ENCODE measurements around the gene SLC22A1. TPM values are rescaled to one million over a fixed set of nuclear protein-coding genes. Genes with fewer than 3 reads are reported as not detected.

The SLC22A1 gene
- total and polyA plus RNA-seq, 2 donors (not counting 1 experiment from before 2014, with no cell fraction given), result 0.18 to 1.5 TPM

DNA sequence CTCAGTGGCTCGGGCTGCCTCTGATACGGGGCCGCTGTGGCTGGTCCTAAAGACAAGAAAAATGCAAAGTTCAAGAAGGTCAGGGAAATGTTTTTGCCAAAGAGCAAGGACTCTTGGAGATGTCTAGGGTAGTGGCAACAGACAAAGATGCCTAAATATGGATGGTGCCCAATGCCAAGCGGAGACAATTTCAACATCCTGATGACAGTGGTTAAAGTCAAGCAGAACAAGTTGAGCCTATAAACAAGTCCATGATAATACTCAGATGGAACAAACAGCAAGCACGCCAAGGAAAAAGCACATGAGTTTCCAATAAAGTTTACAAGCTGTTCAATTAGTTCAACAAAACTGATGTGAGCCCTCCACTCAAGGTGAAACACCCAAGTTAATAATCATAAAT, 51.1 kb downstream of the SLC22A1 start:
- no peak overlapping the region for H3K9ac ChIP-seq (ENCODE audit: low read length)
- H2AFZ ChIP-seq (ENCODE audit: insufficient read depth, low read depth, low read length, poor library complexity, severe bottlenecking), result no peak overlapping the region
- H3K9me3 ChIP-seq (ENCODE audit: control extremely low read depth in 1 of 3, control insufficient read depth in 2 of 3, insufficient read depth in 1 of 3, low read length in 2 of 3), result no peaks in the 10 kb centered on the region
- ATAC-seq (ENCODE audit: low read depth) (no peak), DNase-seq (no peak)
- no peak overlapping the region for H3K27ac ChIP-seq (ENCODE audit: low read length in 2 of 2)
- POLR2A ChIA-PET, result no interaction called here
- intact Hi-C loops (cut with micrococcal nuclease), result no loop called here
- H3K4me2 ChIP-seq (replicated peaks; ENCODE audit: low read depth, low read length, poor library complexity, severe bottlenecking), result no peak overlapping the region
- peaks cover 0 to 6% (median 2%) of the 10 kb centered on the region in 4 experiments for H3K27me3 ChIP-seq (replicated peaks in 1 of 4; ENCODE audit: control extremely low read depth in 1 of 4, control insufficient read depth in 3 of 4, insufficient read depth in 4 of 4, low read length in 3 of 4)
- H3K4me1 ChIP-seq (ENCODE audit: control insufficient read depth in 2 of 2, insufficient read depth in 2 of 2, low read length in 2 of 2), result no peaks in the 10 kb centered on the region
- no peaks in the 10 kb centered on the region for H3K4me1 Mint-ChIP-seq
- H3K9me3 Mint-ChIP-seq (ENCODE audit: insufficient read depth), result no peaks in the 10 kb centered on the region
- TF ChIP-seq EZH2 (IDR thresholded peaks at IDR 0.05; ENCODE audit: borderline replicate concordance, insufficient read depth, low read depth, low read length, poor library complexity, severe bottlenecking), result no peak
- TF ChIP-seq, protein P1, sequence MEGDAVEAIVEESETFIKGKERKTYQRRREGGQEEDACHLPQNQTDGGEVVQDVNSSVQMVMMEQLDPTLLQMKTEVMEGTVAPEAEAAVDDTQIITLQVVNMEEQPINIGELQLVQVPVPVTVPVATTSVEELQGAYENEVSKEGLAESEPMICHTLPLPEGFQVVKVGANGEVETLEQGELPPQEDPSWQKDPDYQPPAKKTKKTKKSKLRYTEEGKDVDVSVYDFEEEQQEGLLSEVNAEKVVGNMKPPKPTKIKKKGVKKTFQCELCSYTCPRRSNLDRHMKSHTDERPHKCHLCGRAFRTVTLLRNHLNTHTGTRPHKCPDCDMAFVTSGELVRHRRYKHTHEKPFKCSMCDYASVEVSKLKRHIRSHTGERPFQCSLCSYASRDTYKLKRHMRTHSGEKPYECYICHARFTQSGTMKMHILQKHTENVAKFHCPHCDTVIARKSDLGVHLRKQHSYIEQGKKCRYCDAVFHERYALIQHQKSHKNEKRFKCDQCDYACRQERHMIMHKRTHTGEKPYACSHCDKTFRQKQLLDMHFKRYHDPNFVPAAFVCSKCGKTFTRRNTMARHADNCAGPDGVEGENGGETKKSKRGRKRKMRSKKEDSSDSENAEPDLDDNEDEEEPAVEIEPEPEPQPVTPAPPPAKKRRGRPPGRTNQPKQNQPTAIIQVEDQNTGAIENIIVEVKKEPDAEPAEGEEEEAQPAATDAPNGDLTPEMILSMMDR (IDR thresholded peaks at IDR 0.05), result no peak
- H3K4me3 Mint-ChIP-seq, result no peak overlapping the region
- H3K27ac Mint-ChIP-seq, result no peak overlapping the region
- no peaks in the 10 kb centered on the region for H3K36me3 ChIP-seq (replicated peaks in 1 of 2; ENCODE audit: control extremely low read depth in 1 of 2, control insufficient read depth in 1 of 2, extremely low read depth in 1 of 2, insufficient read depth in 2 of 2, low read length in 1 of 2)
- no peaks in the 10 kb centered on the region for H3K79me2 ChIP-seq (ENCODE audit: control insufficient read depth, insufficient read depth, low read length)
- no peak overlapping the region for H3K4me3 ChIP-seq (ENCODE audit: control extremely low read depth in 1 of 5, extremely low read depth in 1 of 5, insufficient read depth in 1 of 5, low read depth in 2 of 5, low read length in 4 of 5)
- WGBS (ENCODE audit: insufficient coverage), result 93% methylated on average over 5 of the region's 5 CpGs
- H4K20me1 ChIP-seq (ENCODE audit: control insufficient read depth, insufficient read depth, low read length, poor library complexity, severe bottlenecking), result no peaks in the 10 kb centered on the region
- peaks cover 22% of the 10 kb centered on the region for H3K27me3 Mint-ChIP-seq
- CTCF ChIA-PET, result no interaction called here

DNA sequence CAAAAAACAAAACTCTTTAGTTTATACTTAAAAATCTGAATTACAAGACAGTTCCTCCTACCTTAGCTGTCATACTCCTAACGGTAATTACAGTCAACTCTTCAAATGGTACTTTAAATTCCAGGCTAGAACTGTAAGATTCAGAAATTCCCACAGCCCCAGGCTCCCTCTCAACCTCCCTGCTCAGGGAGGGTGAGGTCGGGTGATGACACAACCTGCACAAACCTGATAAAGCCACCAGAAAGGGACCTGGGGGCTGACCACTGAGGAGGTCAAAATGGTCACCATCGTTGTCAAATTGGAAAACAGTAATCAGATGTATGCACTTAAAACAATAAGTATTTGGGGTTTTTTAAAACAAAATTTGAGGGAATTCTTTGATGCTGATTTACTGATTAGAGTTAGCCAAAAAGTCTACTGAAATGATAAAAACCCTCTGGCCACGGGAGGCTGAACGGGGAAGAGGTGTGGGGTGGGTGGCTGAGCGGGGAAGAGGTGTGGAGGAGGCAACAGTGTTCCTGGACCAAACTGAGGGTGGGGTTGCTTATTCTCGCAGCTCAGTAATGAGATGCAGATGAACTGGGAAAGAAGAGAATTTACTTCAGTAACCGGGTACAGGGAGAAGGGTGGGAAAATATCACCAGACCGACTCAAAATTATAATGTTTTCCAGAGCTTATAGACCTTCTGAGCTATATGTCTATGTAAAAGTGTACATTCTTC, 52.4 kb downstream of the SLC22A1 start:
- TF ChIP-seq, protein P1 (IDR thresholded peaks at IDR 0.05), result no peak
- TF ChIP-seq EZH2 (IDR thresholded peaks at IDR 0.05; ENCODE audit: borderline replicate concordance, insufficient read depth, low read depth, low read length, poor library complexity, severe bottlenecking), result no peak
- Histone ChIP-seq H3K27me3 (replicated peaks in 1 of 4; ENCODE audit: control extremely low read depth in 1 of 4, control insufficient read depth in 3 of 4, insufficient read depth in 4 of 4, low read length in 3 of 4) (peaks cover 0 to 6% (median 2%) of the 10 kb centered on the region in 4 experiments), H2AFZ (ENCODE audit: insufficient read depth, low read depth, low read length, poor library complexity, severe bottlenecking) (no peak overlapping the region), H4K20me1 (ENCODE audit: control insufficient read depth, insufficient read depth, low read length, poor library complexity, severe bottlenecking) (no peaks in the 10 kb centered on the region), H3K79me2 (ENCODE audit: control insufficient read depth, insufficient read depth, low read length) (no peaks in the 10 kb centered on the region), H3K4me1 (ENCODE audit: control insufficient read depth in 2 of 2, insufficient read depth in 2 of 2, low read length in 2 of 2) (no peaks in the 10 kb centered on the region), H3K36me3 (replicated peaks in 1 of 2; ENCODE audit: control extremely low read depth in 1 of 2, control insufficient read depth in 1 of 2, extremely low read depth in 1 of 2, insufficient read depth in 2 of 2, low read length in 1 of 2) (no peaks in the 10 kb centered on the region), H3K4me2 (replicated peaks; ENCODE audit: low read depth, low read length, poor library complexity, severe bottlenecking) (no peak overlapping the region), H3K4me3 (ENCODE audit: control extremely low read depth in 1 of 5, extremely low read depth in 1 of 5, insufficient read depth in 1 of 5, low read depth in 2 of 5, low read length in 4 of 5) (no peak overlapping the region), H3K9ac (ENCODE audit: low read length) (no peak overlapping the region), H3K27ac (ENCODE audit: low read length in 2 of 2) (no peak overlapping the region), H3K9me3 (ENCODE audit: control extremely low read depth in 1 of 3, control insufficient read depth in 2 of 3, insufficient read depth in 1 of 3, low read length in 2 of 3) (no peaks in the 10 kb centered on the region)
- ATAC-seq (ENCODE audit: low read depth), result no peak
- DNase-seq, result no peak
- H3K4me3 Mint-ChIP-seq, result no peak overlapping the region
- ChIA-PET CTCF (no interaction called here), POLR2A (no interaction called here)
- intact Hi-C loops (cut with micrococcal nuclease), result no loop called here
- WGBS (ENCODE audit: insufficient coverage), result 94% methylated on average over 5 of the region's 9 CpGs
- H3K27me3 Mint-ChIP-seq, result peaks cover 26% of the 10 kb centered on the region
- H3K4me1 Mint-ChIP-seq, result no peaks in the 10 kb centered on the region
- no peak overlapping the region for H3K27ac Mint-ChIP-seq
- no peaks in the 10 kb centered on the region for H3K9me3 Mint-ChIP-seq (ENCODE audit: insufficient read depth)

Data from B cell (primary cell).